GM12878 (cell line): ENCODE measurements around the gene RAB3C. TPM values are rescaled to one million over a fixed set of nuclear protein-coding genes. Genes with fewer than 3 reads are reported as not detected.

Source experiments
- ATAC-seq: fragments of 200-7000 bp; cut with Tn5 transposase; 3 replicates; pipeline ENCODE4 v1.9.1; 2020; ENCODE audit warnings: mild to moderate bottlenecking, moderate library complexity
- BruUV-seq: library from RNA; stranded (reverse); fragments of 400-500 nt; replicated peaks from 2 replicates; lab custom pipeline; 2021; lab: Mats Ljungman, UMichigan
- CTCF ChIA-PET: fragments of 300-600 bp; sonication (Branson Sonifier 250); formaldehyde crosslinking; extraction: SDS; loops from one replicate; lab custom pipeline; 2021; ENCODE audit warnings: inconsistent platforms; lab: Yijun Ruan, JAX
- POLR2A ChIA-PET: fragments of 350-600 bp; formaldehyde crosslinking; extraction: SDS; loops from one replicate; lab custom pipeline; 2021; ENCODE audit warnings: inconsistent platforms; lab: Charles Lee
- RAD21 ChIA-PET: fragments of 300-600 bp; sonication (Branson Sonifier 250); formaldehyde crosslinking; loops from one replicate; lab custom pipeline; 2023; ENCODE audit warnings: antibody characterized with exemption; ENCODE audit not compliant: unreplicated experiment; lab: Charles Lee
- SMC1A ChIA-PET: fragments of 300-600 bp; sonication (Branson Sonifier 250); formaldehyde crosslinking; loops from one replicate; lab custom pipeline; 2023; ENCODE audit not compliant: unreplicated experiment, uncharacterized antibody; lab: Charles Lee
- DNase-seq: peaks from one replicate; pipeline ENCODE4 v3.0.0-alpha.2; 2011; ENCODE audit warnings: low read depth, low spot score
- FAIRE-seq: peaks from 3 replicates; lab custom pipeline; 2011; peaks lifted over from hg19 to GRCh38; lab: Jason Lieb, UNC
- H2AFZ ChIP-seq: 2 replicates; pipeline ENCODE4 v1.6.0; 2011; ENCODE audit warnings: low read depth, low read length, control low read depth; ENCODE audit not compliant: control insufficient read depth
- H3K27ac ChIP-seq: 2 replicates; pipeline ENCODE4 v1.5.1; 2011; ENCODE audit warnings: control low read depth; ENCODE audit not compliant: control insufficient read depth, insufficient read depth
- H3K27me3 ChIP-seq, 2 experiments: replicated peaks in 1 of 2; 2 replicates each; pipeline versions ENCODE4 v1.6.0 to v1.6.1; 2011; ENCODE audit warnings: low read length in 1 of 2; ENCODE audit not compliant: control insufficient read depth in 2 of 2, insufficient read depth in 2 of 2
- H3K36me3 ChIP-seq, 2 experiments: 2 replicates each; pipeline ENCODE4 v1.5.1; 2011; ENCODE audit warnings: low read length in 1 of 2; ENCODE audit not compliant: control insufficient read depth in 2 of 2, insufficient read depth in 2 of 2
- H3K4me1 ChIP-seq: 2 replicates; pipeline ENCODE4 v1.6.1; 2011; ENCODE audit warnings: mild to moderate bottlenecking, low read length, moderate library complexity, mixed read lengths; ENCODE audit not compliant: control insufficient read depth, insufficient read depth
- H3K4me2 ChIP-seq: 2 replicates; pipeline ENCODE4 v1.6.0; 2011; ENCODE audit warnings: control low read depth; ENCODE audit not compliant: control insufficient read depth, insufficient read depth
- H3K4me3 ChIP-seq: fragments of 200-600 bp; sonication (generic); 2 replicates; pipeline ENCODE4 v1.5.1; 2016
- H3K79me2 ChIP-seq: 2 replicates; pipeline ENCODE4 v1.6.0; 2011; ENCODE audit warnings: low read length; ENCODE audit not compliant: control insufficient read depth, insufficient read depth
- H3K9ac ChIP-seq: 2 replicates; pipeline ENCODE4 v1.8.0; 2011; ENCODE audit warnings: low read length, control low read depth, mixed read lengths; ENCODE audit not compliant: control insufficient read depth, insufficient read depth
- H3K9me3 ChIP-seq: replicated peaks from 3 replicates; pipeline ENCODE4 v1.5.1; 2011; ENCODE audit warnings: mild to moderate bottlenecking, low read length; ENCODE audit not compliant: control insufficient read depth, insufficient read depth
- H4K20me1 ChIP-seq: 2 replicates; pipeline ENCODE4 v1.6.0; 2011; ENCODE audit not compliant: control insufficient read depth, insufficient read depth
- CHD4 ChIP-seq: fragments of 200-600 bp; sonication (generic); IDR thresholded peaks from 2 replicates; pipeline ENCODE4 v1.6.1; 2016; ENCODE audit warnings: mild to moderate bottlenecking
- HCFC1 ChIP-seq: fragments of 150-350 bp; IDR thresholded peaks from 2 replicates; pipeline ENCODE4 v1.6.1; 2014; ENCODE audit warnings: low read length
- JUND ChIP-seq: IDR thresholded peaks from 2 replicates; pipeline ENCODE4 v1.6.1; 2012; ENCODE audit warnings: low read depth, mild to moderate bottlenecking, low read length, improper control_type of control experiment, moderate library complexity
- KLF5 ChIP-seq: fragments of 450-650 bp; IDR thresholded peaks from 2 replicates; pipeline ENCODE4 v1.6.1; 2014; ENCODE audit warnings: mild to moderate bottlenecking; ENCODE audit not compliant: partially characterized antibody
- NBN ChIP-seq: fragments of 450-650 bp; IDR thresholded peaks from 2 replicates; pipeline ENCODE4 v1.6.1; 2016
- NRF1 ChIP-seq: conservative IDR thresholded peaks from 2 replicates; pipeline ENCODE4 v1.6.1; 2011; ENCODE audit warnings: mild to moderate bottlenecking, low read depth, low read length, improper control_type of control experiment
- POLR2AphosphoS2 ChIP-seq: IDR thresholded peaks from 2 replicates; pipeline ENCODE4 v1.6.1; 2011; ENCODE audit warnings: low read depth, mild to moderate bottlenecking, low read length, improper control_type of control experiment, moderate library complexity
- ZSCAN29 ChIP-seq: fragments of 450-650 bp; IDR thresholded peaks from 2 replicates; pipeline ENCODE4 v1.6.1; 2017; ENCODE audit warnings: mild to moderate bottlenecking, moderate library complexity
- WGBS: methylation state at CpG from one replicate; pipeline ENCODE4 v1.1.6; 2016; ENCODE audit warnings: low lambda C conversion rate; ENCODE audit not compliant: insufficient replicate concordance, insufficient coverage; ENCODE audit errors: missing lambda C conversion rate; 5-methylcytosine and 5-hydroxymethylcytosine counted together
- in situ Hi-C: fragments of 300-500 bp; cut with MboI; formaldehyde crosslinking; loops from 9 replicates; pipeline ENCODE4 v1.14.3; 2018; ENCODE audit warnings: mixed read lengths
- intact Hi-C: fragments of 100-400 bp; cut with micrococcal nuclease; formaldehyde crosslinking; loops from one replicate; pipeline ENCODE4 v1.14.2; 2022; ENCODE audit not compliant: unreplicated experiment
- polyA plus RNA-seq, 11 experiments: library from polyadenylated mRNA; depleted of rRNA in 4 of 11; unstranded in 6 of 11; stranded (reverse) in 5 of 11; fragments of >200 nt; fragmentation: Nextera tagmentation in 4 of 11; fragmentation: Illumina TruSeq in 1 of 11; extraction: Ambion mirVana in 4 of 11; extraction: Trizol in 1 of 11; gene quantifications; 1 replicate in 1 of 11; 2 replicates in 10 of 11; pipeline versions ENCODE4 v1.2.1 to v1.2.3, GENCODE V29; 2011 to 2016; ENCODE audit warnings: inconsistent platforms in 2 of 11, missing spikeins in 2 of 11, low read depth in 1 of 11
- total RNA-seq, 4 experiments: library from RNA; depleted of rRNA in 3 of 4; stranded (reverse); fragments of >200 nt in 3 of 4; fragmentation: Illumina TruSeq in 1 of 4; extraction: Trizol in 1 of 4; gene quantifications; 2 replicates each; pipeline versions ENCODE4 v1.2.1 to v1.2.3, GENCODE V29; 2013 to 2021
- TF ChIP-seq, protein P1 (sequence below): fragments of 450-650 bp; IDR thresholded peaks from 2 replicates; pipeline ENCODE4 v1.6.1; 2017; ENCODE audit warnings: mild to moderate bottlenecking, moderate library complexity
- TF ChIP-seq, protein P2 (sequence below): fragments of 450-650 bp; IDR thresholded peaks from 2 replicates; pipeline ENCODE4 v1.6.1; 2016; ENCODE audit warnings: mild to moderate bottlenecking

Gene RAB3C
- total and polyA plus RNA-seq, 10 of the 15 experiments (the other 5 are each of a cell fraction or from before 2014, with no cell fraction given), result not detected

DNA sequence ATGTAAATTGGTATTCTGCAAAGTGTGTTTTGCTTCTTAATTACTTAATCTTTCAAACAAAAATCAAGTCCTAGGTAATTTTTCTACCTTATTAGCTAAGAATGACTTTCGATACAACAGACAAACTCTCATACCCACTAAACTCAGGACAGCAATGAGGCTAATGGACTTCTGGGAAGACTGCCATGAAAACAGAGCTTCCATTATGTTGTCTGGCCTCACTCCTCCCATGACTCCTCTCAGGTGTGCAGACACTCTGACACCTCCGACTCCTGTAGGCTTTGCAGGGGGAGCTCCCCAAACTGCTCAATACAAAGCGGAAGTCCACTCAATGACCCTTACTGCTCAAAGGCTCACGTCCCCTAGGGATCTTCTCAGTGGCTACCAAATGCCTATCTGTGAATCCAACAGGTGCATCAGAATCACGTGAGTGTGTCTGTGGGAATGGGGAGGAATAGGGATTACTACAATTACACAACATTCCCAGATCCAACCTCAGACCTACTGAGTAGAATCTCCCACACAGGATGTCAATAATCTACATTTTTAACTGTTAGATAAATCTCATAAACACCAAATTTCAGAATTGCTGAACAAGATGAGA, 289.9 kb downstream of the RAB3C start:
- Histone ChIP-seq H2AFZ (no peak overlapping the region), H3K4me3 (no peak overlapping the region), H3K4me1 (no peaks in the 10 kb centered on the region), H3K36me3 (no peaks in the 10 kb centered on the region), H3K9ac (no peak overlapping the region), H3K9me3 (no peaks in the 10 kb centered on the region), H3K27ac (no peak overlapping the region), H3K4me2 (no peak overlapping the region), H3K27me3 (no peaks in the 10 kb centered on the region), H4K20me1 (no peaks in the 10 kb centered on the region; the same call in 1 of the 2 replicates), H3K79me2 (no peaks in the 10 kb centered on the region)
- ChIA-PET POLR2A (no interaction called here), RAD21 (interaction anchor here (0.8 to 2.0 kb wide), 4 partner anchors 14 to 412 kb away, joined by 3 to 8 read pairs (median 3); no protein-coding TSS in a partner anchor), SMC1A (interaction anchor here (1.0 to 1.6 kb wide), 4 partner anchors 10 to 133 kb away, joined by 3 to 8 read pairs (median 5); no protein-coding TSS in a partner anchor), CTCF (interaction anchor here (1.0 to 7.8 kb wide), 8 partner anchors 9 to 301 kb away, joined by 3 to 56 read pairs (median 4); no protein-coding TSS in a partner anchor)
- ATAC-seq, result no peak
- DNase-seq, result no peak
- in situ Hi-C loops (no loop called here), intact Hi-C loops (loop anchor here (5.0 kb wide), 2 partner anchors 135 to 300 kb away; no protein-coding TSS in a partner anchor)
- FAIRE-seq, result no peak
- WGBS, result 35% methylated on average over 5 of the region's 5 CpGs
- no TSS peak for BruUV-seq
- TF ChIP-seq, protein P1, sequence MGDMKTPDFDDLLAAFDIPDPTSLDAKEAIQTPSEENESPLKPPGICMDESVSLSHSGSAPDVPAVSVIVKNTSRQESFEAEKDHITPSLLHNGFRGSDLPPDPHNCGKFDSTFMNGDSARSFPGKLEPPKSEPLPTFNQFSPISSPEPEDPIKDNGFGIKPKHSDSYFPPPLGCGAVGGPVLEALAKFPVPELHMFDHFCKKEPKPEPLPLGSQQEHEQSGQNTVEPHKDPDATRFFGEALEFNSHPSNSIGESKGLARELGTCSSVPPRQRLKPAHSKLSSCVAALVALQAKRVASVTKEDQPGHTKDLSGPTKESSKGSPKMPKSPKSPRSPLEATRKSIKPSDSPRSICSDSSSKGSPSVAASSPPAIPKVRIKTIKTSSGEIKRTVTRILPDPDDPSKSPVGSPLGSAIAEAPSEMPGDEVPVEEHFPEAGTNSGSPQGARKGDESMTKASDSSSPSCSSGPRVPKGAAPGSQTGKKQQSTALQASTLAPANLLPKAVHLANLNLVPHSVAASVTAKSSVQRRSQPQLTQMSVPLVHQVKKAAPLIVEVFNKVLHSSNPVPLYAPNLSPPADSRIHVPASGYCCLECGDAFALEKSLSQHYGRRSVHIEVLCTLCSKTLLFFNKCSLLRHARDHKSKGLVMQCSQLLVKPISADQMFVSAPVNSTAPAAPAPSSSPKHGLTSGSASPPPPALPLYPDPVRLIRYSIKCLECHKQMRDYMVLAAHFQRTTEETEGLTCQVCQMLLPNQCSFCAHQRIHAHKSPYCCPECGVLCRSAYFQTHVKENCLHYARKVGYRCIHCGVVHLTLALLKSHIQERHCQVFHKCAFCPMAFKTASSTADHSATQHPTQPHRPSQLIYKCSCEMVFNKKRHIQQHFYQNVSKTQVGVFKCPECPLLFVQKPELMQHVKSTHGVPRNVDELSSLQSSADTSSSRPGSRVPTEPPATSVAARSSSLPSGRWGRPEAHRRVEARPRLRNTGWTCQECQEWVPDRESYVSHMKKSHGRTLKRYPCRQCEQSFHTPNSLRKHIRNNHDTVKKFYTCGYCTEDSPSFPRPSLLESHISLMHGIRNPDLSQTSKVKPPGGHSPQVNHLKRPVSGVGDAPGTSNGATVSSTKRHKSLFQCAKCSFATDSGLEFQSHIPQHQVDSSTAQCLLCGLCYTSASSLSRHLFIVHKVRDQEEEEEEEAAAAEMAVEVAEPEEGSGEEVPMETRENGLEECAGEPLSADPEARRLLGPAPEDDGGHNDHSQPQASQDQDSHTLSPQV, result no peak
- no peak for TF ChIP-seq HCFC1
- TF ChIP-seq ZSCAN29, result no peak
- TF ChIP-seq, protein P2, sequence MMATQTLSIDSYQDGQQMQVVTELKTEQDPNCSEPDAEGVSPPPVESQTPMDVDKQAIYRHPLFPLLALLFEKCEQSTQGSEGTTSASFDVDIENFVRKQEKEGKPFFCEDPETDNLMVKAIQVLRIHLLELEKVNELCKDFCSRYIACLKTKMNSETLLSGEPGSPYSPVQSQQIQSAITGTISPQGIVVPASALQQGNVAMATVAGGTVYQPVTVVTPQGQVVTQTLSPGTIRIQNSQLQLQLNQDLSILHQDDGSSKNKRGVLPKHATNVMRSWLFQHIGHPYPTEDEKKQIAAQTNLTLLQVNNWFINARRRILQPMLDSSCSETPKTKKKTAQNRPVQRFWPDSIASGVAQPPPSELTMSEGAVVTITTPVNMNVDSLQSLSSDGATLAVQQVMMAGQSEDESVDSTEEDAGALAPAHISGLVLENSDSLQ, result no peak
- no peak for TF ChIP-seq KLF5
- TF ChIP-seq POLR2AphosphoS2, result no peak
- TF ChIP-seq NRF1, result no peak
- TF ChIP-seq CHD4, result no peak
- no peak for TF ChIP-seq JUND
- no peak for TF ChIP-seq NBN
